K562 (cell line): Measurements from ENCODE around the gene SELENOO.

Experiments
- BHLHE40 ChIP-seq: IDR thresholded peaks from 2 replicates; pipeline ENCODE4 v1.6.1; 2011; ENCODE audit warnings: low read length, improper control_type of control experiment
- CBFA2T3 ChIP-seq: fragments of 450-650 bp; IDR thresholded peaks from 2 replicates; pipeline ENCODE4 v1.6.1; 2017
- CBX5 ChIP-seq: IDR thresholded peaks from 2 replicates; pipeline ENCODE4 v1.6.1; 2014; ENCODE audit warnings: low read depth, borderline replicate concordance
- CEBPB ChIP-seq: fragments of 450-650 bp; IDR thresholded peaks from 2 replicates; pipeline ENCODE4 v1.6.1; 2016; ENCODE audit warnings: missing genetic modification characterization, missing compliant biosample characterization
- CTBP1 ChIP-seq: fragments of 450-650 bp; IDR thresholded peaks from 2 replicates; pipeline ENCODE4 v1.6.1; 2016; ENCODE audit warnings: borderline replicate concordance
- ETV6 ChIP-seq, 3 experiments: fragments of 150-350 bp in 1 of 3; sonication (generic) in 1 of 3; formaldehyde crosslinking in 1 of 3; IDR thresholded peaks; 2 replicates each; pipeline versions ENCODE4 v1.6.1 to v1.8.0; 2014 to 2022; ENCODE audit warnings: borderline replicate concordance in 2 of 3, low read depth in 2 of 3, antibody characterized with exemption in 1 of 3, low read length in 1 of 3, mild to moderate bottlenecking in 1 of 3, missing genetic modification reagents in 1 of 3
- NFRKB ChIP-seq: fragments of 450-650 bp; IDR thresholded peaks from 2 replicates; pipeline ENCODE4 v1.6.1; 2016; ENCODE audit warnings: low read depth
- NR3C1 ChIP-seq: sonication (generic); formaldehyde crosslinking; IDR thresholded peaks from 2 replicates; pipeline ENCODE4 v1.8.1; 2022; ENCODE audit warnings: missing genetic modification reagents
- POLR2AphosphoS5 ChIP-seq: IDR thresholded peaks from 2 replicates; pipeline ENCODE4 v1.6.1; 2011; ENCODE audit warnings: mild to moderate bottlenecking, low read depth, low read length, moderate library complexity; ENCODE audit not compliant: control insufficient read depth, insufficient read depth
- USF2 ChIP-seq: sonication (generic); formaldehyde crosslinking; IDR thresholded peaks from 2 replicates; pipeline ENCODE4 v1.5.0; 2020; ENCODE audit warnings: missing genetic modification reagents
- ZNF436 ChIP-seq: fragments of 250-450, 450-650 bp; sonication (Bioruptor Pico); formaldehyde crosslinking; IDR thresholded peaks from 2 replicates; pipeline ENCODE4 v1.7.0; 2020; ENCODE audit warnings: mild to moderate bottlenecking
- ZSCAN32 ChIP-seq: fragments of 450-650 bp; formaldehyde crosslinking; IDR thresholded peaks from 2 replicates; pipeline ENCODE4 v1.4.0; 2020; ENCODE audit warnings: mild to moderate bottlenecking, moderate library complexity
- TF ChIP-seq, protein P1 (sequence below): sonication (generic); formaldehyde crosslinking; IDR thresholded peaks from 2 replicates; pipeline ENCODE4 v1.9.0; 2022; ENCODE audit warnings: mild to moderate bottlenecking, missing genetic modification reagents
- TF ChIP-seq, protein P2 (sequence below): fragments of 250-450 bp; sonication (Bioruptor Pico); IDR thresholded peaks from 2 replicates; pipeline ENCODE4 v1.8.0; 2021; ENCODE audit warnings: borderline replicate concordance, mild to moderate bottlenecking, moderate library complexity; ENCODE audit not compliant: poor library complexity, severe bottlenecking

DNA sequence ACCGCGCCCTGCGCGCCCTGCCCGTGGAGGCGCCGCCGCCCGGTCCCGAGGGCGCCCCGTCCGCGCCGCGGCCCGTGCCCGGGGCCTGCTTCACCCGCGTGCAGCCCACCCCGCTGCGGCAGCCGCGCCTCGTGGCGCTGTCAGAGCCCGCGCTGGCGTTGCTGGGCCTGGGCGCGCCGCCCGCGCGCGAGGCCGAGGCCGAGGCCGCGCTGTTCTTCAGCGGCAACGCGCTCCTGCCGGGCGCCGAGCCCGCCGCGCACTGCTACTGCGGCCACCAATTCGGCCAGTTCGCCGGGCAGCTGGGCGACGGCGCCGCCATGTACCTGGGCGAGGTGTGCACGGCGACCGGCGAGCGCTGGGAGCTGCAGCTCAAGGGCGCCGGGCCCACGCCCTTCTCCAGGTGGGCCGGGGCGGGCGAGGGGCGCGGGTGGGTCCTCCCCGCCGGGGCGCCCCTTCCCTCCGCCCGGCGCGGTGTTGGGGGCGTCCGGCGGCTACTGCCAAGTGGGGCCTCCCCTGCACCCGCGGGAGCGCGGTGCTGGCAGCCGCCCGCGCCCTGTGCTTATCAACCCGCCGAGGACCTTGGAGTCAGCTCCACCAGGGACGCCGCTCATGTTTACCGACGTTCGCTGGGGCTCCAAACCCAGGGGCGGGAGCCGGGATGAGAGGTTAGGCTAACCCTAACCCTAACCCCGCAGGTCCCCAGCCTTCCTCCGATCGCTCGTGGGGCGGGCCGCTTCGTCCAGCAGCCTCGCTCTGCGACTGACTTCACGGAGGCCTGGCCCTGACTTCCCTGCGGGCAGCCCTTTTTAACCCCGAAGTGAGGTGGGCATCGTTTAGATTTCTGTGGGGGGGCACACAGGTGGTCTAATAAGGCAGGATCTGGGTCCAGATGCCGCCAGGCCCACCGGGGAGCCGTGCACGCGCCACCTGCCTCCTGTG is 649 bp downstream of the SELENOO start:
- no peak for TF ChIP-seq NR3C1
- no peak for TF ChIP-seq ZSCAN32
- TF ChIP-seq, protein P1, sequence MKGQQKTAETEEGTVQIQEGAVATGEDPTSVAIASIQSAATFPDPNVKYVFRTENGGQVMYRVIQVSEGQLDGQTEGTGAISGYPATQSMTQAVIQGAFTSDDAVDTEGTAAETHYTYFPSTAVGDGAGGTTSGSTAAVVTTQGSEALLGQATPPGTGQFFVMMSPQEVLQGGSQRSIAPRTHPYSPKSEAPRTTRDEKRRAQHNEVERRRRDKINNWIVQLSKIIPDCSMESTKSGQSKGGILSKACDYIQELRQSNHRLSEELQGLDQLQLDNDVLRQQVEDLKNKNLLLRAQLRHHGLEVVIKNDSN (CRISPR knock-in tag): no peak
- TF ChIP-seq CBX5: no peak
- no peak for TF ChIP-seq NFRKB
- TF ChIP-seq, protein P2, sequence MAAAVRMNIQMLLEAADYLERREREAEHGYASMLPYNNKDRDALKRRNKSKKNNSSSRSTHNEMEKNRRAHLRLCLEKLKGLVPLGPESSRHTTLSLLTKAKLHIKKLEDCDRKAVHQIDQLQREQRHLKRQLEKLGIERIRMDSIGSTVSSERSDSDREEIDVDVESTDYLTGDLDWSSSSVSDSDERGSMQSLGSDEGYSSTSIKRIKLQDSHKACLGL (CRISPR knock-in tag): no peak
- TF ChIP-seq ZNF436 (CRISPR knock-in tag): no peak
- TF ChIP-seq CTBP1: no peak
- TF ChIP-seq CBFA2T3: no peak
- TF ChIP-seq ETV6 (IDR thresholded peaks at IDR 0.05; ENCODE audit: borderline replicate concordance in 1 of 2, low read depth in 2 of 2, low read length in 1 of 2): no peak
- TF ChIP-seq ETV6 (CRISPR knock-in tag; IDR thresholded peaks at IDR 0.05; ENCODE audit: borderline replicate concordance): no peak
- no peak for TF ChIP-seq POLR2AphosphoS5
- TF ChIP-seq CEBPB (tag): no peak
- TF ChIP-seq BHLHE40: no peak
- no peak for TF ChIP-seq USF2 (CRISPR knock-in tag)
